Neutrophil (primary cell): Measurements from ENCODE around the gene RAB6B.

Experiments used
- H3K27ac ChIP-seq: fragments of 200-600 bp; sonication (generic); 2 replicates; pipeline ENCODE4 v1.5.1; 2016; ENCODE audit warnings: mild to moderate bottlenecking, moderate library complexity
- H3K27me3 ChIP-seq: fragments of 200-600 bp; sonication (generic); 2 replicates; pipeline ENCODE4 v1.6.0; 2016; ENCODE audit warnings: mild to moderate bottlenecking
- H3K36me3 ChIP-seq: fragments of 200-600 bp; sonication (generic); 2 replicates; pipeline ENCODE4 v1.5.1; 2017
- H3K4me1 ChIP-seq, 2 experiments: fragments of 200-600 bp in 1 of 2; sonication (generic) in 1 of 2; 1 replicate in 1 of 2; 2 replicates in 1 of 2; pipeline versions ENCODE4 v1.5.1 to v1.6.1; 2013 to 2016; ENCODE audit warnings: low read depth in 1 of 2, low read length in 1 of 2, mild to moderate bottlenecking in 1 of 2, moderate library complexity in 1 of 2; ENCODE audit not compliant: control insufficient read depth in 1 of 2, insufficient read depth in 1 of 2
- H3K4me3 ChIP-seq, 2 experiments: fragments of 200-600 bp in 1 of 2; sonication (generic) in 1 of 2; 1 replicate in 1 of 2; 2 replicates in 1 of 2; pipeline ENCODE4 v1.5.1; 2013 to 2016; ENCODE audit warnings: low read depth in 1 of 2, low read length in 1 of 2, mild to moderate bottlenecking in 1 of 2, moderate library complexity in 1 of 2
- H3K9me3 ChIP-seq: fragments of 200-600 bp; sonication (generic); 2 replicates; pipeline ENCODE4 v1.5.1; 2016
- CTCF ChIP-seq: fragments of 200-600 bp; sonication (generic); IDR thresholded peaks from 2 replicates; pipeline ENCODE4 v1.5.1; 2016; ENCODE audit warnings: antibody characterized with exemption

RAB6B gene

DNA sequence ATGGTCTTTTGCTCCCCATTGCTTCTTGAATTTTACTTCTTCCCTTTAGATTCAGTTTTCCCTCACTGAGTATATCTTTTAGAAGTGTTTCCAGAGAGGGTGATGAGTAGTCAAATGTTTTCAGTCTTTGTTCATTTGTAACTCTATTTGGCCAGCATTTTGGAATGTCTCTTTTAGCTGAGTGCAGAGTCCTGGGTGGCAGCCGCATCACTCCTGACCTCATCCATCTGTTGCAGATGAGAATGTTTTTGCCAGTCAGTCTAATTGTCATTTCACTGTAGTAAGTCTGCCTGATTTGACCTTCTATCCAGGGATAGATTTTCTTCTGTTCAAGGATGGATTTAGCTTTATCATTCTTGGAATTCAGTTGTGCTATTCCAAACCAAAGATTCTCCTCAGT is 82.8 kb downstream of the RAB6B start:
- Histone ChIP-seq H3K4me1 (no peaks in the 10 kb centered on the region), H3K9me3 (no peaks in the 10 kb centered on the region), H3K27me3 (no peaks in the 10 kb centered on the region), H3K4me3 (no peak overlapping the region), H3K27ac (no peak overlapping the region), H3K36me3 (peaks cover 6% of the 10 kb centered on the region)
- TF ChIP-seq CTCF = no peak

- H3K36me3 ChIP-seq = peaks cover 3% of the 10 kb centered on the region
- peak within 1 kb of the TSS; percentile 68 to 73 for H3K4me3 ChIP-seq
- no peak for TF ChIP-seq CTCF
- H3K27me3 ChIP-seq = peaks cover 16% of the 10 kb centered on the region
- no peak within 1 kb of the TSS for H3K27ac ChIP-seq
- no peaks in the 10 kb centered on the region for H3K9me3 ChIP-seq
- peaks cover 6 to 14% of the 10 kb centered on the region in 2 experiments for H3K4me1 ChIP-seq
Observed at GRCh38 chr3:133805702-133806475, 89.8 kb downstream of the RAB6B start, which contains the start of gene SRPRB. Gene SRPRB (plus strand): TSS chr3:133805815. CDS start chr3:133805849, 34 bp downstream.

DNA sequence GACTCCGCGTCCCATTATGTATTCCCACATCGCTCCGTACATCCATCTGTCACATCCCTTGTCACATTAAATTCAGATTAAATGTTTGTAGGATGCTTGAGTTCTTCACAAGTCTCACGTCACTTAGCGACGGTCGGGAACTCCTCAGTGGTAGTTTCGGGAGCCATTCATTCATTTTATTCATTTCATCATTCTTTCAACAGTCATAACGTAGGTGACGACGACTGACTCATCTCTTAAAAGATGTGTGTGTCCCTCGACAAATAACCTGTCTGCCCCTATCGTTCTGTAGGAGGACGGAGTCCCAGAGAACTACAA is 90.3 kb downstream of the RAB6B start:
- Histone ChIP-seq H3K4me3 (peak overlapping the region; percentile 68 to 73), H3K27ac (no peak overlapping the region)

GRCh38 chr3:133804896-133805295 is 90.8 kb downstream of the RAB6B start:
- Histone ChIP-seq H3K27ac (no peak overlapping the region), H3K4me1 (peaks cover 6 to 14% of the 10 kb centered on the region in 2 experiments), H3K27me3 (peaks cover 26% of the 10 kb centered on the region), H3K36me3 (no peaks in the 10 kb centered on the region), H3K4me3 (no peak overlapping the region), H3K9me3 (no peaks in the 10 kb centered on the region)
- TF ChIP-seq CTCF = no peak

More for the DNA sequence above, 90.3 kb downstream of the RAB6B start:
- no peaks in the 10 kb centered on the region for H3K9me3 ChIP-seq
- TF ChIP-seq CTCF = no peak
- peaks cover 6 to 14% of the 10 kb centered on the region in 2 experiments for H3K4me1 ChIP-seq
- peaks cover 22% of the 10 kb centered on the region for H3K27me3 ChIP-seq
- H3K36me3 ChIP-seq = no peaks in the 10 kb centered on the region

DNA sequence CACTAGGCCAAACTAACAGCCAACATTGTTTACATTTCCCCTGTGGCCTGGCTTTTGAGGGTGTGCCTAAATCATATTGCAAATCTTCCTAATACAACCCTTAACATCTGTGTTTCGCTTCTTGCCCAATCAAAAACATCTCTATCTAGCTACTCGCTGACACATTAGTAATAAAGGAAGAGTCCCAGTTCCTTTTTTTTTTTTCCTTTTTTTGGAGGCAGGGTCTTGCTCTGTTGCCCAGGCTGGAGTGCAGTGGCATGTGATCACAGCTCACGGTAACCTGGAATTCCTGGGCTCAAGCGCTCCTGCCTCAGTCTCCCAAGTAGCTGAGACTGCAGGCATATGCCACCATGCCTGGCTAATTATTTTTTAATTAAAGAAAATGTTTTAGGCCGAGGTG is 92.2 kb downstream of the RAB6B start:
- no peaks in the 10 kb centered on the region for H3K36me3 ChIP-seq
- no peak overlapping the region for H3K4me3 ChIP-seq
- peaks cover 6 to 14% of the 10 kb centered on the region in 2 experiments for H3K4me1 ChIP-seq
- no peak for TF ChIP-seq CTCF
- no peak overlapping the region for H3K27ac ChIP-seq
- peaks cover 40% of the 10 kb centered on the region for H3K27me3 ChIP-seq
- no peaks in the 10 kb centered on the region for H3K9me3 ChIP-seq
